ENCODE measurements around the gene MYDGF. TPM values are rescaled to one million over a fixed set of nuclear protein-coding genes. Genes with fewer than 3 reads are reported as not detected.
"Not testable (repeated sequence)": the region's sequence is repeated elsewhere in the genome, so short reads cannot be mapped to it uniquely, and the experiment has no call there.

MYDGF gene
- 214 and 250 TPM in 2 replicates for total RNA-seq (2014; rRNA removed; shearing (Covaris generic))

DNA sequence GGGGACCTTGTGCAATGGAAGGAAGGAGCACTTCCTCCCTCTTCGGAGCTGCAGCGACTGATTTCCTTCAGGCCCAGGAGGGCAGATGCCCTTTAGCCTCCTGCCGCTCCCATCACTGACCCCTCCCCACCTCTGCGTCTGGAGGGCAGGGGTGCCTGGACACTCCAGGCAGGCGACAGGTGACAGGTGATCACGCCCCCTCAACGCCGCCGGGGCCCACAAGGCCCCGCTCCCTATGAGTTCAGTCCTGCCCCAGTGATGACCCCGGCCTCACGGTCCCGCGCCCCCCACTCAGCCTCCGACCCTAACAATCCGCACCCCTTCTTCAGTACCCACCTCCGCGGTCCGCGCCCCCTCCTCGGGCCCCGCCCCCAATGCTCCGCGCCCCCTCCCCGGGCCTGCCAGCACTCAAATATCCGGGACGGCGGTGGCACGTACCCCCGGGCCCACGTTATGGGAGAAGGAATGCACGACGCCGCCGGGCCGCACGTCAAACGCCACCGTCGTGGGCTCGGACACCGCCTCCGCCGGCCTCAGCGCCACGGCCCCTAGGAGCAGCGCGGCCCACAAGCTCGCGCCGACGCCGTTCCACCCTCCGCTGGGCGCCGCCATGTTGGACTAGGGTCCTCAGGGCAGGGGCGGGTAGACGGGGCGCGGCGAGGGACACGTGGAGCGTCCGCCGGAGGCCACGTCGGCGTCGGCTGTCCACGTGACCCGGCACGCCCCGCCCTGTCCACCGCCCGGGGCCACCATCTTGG, at the start of gene MYDGF:
MYDGF (minus strand) TSS at position 620 of the 758 bp plus-strand sequence; CDS start at position 612, 8 bp downstream.
- Histone ChIP-seq H3K27me3 (replicated peaks) (no peaks in the 10 kb centered on the region), H3K4me1 (replicated peaks) (peaks cover 14% of the 10 kb centered on the region), H3K27ac (peak within 1 kb of the TSS; percentile 56), H3K4me3 (peak within 1 kb of the TSS; percentile 86), H3K9me3 (replicated peaks) (no peaks in the 10 kb centered on the region; the same call in 1 of the 2 replicates), H3K36me3 (peaks cover 49% of the 10 kb centered on the region)
- peak; percentile 70 to 95 for DNase-seq (ENCODE audit: low read depth in 1 of 2, low spot score in 2 of 2)

DNA sequence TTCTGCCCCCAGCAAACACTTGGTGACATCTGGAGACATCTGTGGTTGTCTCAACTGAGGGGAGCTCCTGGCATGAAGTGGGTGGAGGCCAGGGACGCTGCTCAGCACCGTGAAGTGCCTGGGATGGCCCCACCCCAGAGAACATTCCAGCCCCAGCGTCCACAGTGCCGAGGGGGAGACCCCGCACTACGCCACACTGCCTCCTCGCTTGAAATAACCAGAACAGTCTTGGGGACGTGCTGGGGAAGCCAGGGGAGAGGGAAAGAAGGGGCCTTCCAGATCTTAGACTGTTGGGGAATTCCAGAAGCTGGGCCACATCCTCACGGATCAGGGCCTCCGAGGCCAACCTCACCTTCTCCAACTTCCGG, 49.3 kb upstream of the MYDGF start:
- no peaks in the 10 kb centered on the region for H3K9me3 ChIP-seq (replicated peaks)
- no peaks in the 10 kb centered on the region for H3K27me3 ChIP-seq (replicated peaks)
- no peak for DNase-seq (ENCODE audit: low read depth in 1 of 2, low spot score in 2 of 2)
- peaks cover 80% of the 10 kb centered on the region for H3K36me3 ChIP-seq
- H3K27ac ChIP-seq: no peak overlapping the region
- H3K4me1 ChIP-seq (replicated peaks): peaks cover 54% of the 10 kb centered on the region
- H3K4me3 ChIP-seq: no peak overlapping the region

DNA sequence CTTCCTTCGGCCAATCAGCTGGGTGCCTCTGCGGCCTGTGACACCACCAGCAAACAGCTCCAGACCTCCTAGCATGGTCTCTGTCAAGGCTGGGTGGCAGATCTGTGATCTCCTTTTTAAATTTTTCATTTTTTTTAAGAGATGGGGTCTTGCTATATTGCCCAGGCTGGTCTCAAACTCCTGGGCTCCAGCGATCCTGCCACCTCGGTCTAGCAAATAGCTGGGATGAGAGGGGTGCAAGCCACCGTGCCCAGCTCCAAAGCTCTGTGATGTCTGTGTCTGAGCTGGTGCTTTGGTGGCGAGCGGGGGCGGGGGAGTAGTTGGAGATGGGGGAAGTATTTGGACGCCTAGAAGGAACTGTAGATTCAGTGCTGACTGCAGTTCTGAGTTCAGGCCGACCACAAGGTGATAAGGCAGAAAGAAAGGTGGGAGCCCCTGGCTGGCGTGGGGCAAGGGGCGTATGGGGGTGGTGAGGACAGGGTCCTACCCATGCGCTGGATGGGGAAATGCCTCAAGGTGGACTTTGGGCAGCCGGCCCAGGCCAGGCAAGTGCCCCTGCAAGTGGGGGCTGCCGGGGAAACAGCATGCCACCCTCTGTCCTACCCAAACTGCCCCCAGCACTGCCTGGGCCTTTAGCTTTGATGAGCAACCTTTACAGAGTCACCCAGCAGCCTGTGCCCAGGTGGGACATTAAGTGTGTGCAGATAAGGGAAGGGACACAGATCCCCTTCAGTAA, 48.0 kb upstream of the MYDGF start:
- Histone ChIP-seq H3K36me3 (peaks cover 88% of the 10 kb centered on the region), H3K4me3 (no peak overlapping the region), H3K4me1 (replicated peaks) (peaks cover 67% of the 10 kb centered on the region), H3K27ac (no peak overlapping the region), H3K9me3 (replicated peaks) (no peaks in the 10 kb centered on the region), H3K27me3 (replicated peaks) (no peaks in the 10 kb centered on the region)
- DNase-seq (ENCODE audit: low read depth in 1 of 2, low spot score in 2 of 2): no peak

DNA sequence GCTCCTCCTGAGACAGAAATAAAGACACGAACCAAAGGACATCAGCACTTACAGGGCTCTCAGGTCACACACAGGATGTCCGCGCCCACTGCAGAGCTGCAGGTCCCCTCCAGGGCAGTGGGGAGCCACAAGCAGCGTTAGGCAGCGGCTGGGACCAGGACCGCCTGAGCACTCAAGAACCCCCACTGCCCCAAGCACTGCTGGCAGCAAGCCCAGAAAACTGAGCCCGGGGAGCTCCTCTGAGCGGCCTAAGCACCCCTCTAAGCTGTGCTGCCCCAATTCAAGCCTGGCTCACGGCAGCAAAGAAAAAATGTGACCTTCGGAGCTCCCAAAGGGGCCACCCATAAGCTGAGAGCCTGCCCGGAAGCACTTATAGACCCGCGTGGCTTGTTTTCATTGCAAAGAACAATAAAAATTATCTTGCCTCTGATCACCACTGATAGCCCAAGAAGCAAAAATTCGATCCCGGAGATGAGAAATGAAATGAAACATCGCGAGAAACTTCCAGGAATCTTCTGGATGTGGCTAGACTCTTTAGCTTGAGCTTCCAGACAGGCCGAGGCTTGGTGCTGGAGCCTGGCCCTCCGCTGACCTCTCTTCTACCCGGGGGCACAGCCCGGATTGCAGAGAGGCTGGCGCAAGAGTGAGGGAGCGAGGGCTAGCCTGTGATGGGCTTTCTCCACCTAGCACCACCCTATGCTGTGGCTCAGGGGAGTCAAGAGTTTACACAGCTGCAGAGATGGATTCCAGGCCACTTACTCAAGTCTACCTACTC, 47.2 kb upstream of the MYDGF start:
- H3K27ac ChIP-seq: peak overlapping the region; percentile 12; the same call in 1 of the 2 replicates
- H3K36me3 ChIP-seq: peaks cover 88% of the 10 kb centered on the region
- DNase-seq (ENCODE audit: low read depth in 1 of 2, low spot score in 2 of 2): peak; percentile 73 to 80
- H3K27me3 ChIP-seq (replicated peaks): no peaks in the 10 kb centered on the region
- no peaks in the 10 kb centered on the region for H3K9me3 ChIP-seq (replicated peaks)
- H3K4me3 ChIP-seq: no peak overlapping the region
- peaks cover 67% of the 10 kb centered on the region for H3K4me1 ChIP-seq (replicated peaks)

DNA sequence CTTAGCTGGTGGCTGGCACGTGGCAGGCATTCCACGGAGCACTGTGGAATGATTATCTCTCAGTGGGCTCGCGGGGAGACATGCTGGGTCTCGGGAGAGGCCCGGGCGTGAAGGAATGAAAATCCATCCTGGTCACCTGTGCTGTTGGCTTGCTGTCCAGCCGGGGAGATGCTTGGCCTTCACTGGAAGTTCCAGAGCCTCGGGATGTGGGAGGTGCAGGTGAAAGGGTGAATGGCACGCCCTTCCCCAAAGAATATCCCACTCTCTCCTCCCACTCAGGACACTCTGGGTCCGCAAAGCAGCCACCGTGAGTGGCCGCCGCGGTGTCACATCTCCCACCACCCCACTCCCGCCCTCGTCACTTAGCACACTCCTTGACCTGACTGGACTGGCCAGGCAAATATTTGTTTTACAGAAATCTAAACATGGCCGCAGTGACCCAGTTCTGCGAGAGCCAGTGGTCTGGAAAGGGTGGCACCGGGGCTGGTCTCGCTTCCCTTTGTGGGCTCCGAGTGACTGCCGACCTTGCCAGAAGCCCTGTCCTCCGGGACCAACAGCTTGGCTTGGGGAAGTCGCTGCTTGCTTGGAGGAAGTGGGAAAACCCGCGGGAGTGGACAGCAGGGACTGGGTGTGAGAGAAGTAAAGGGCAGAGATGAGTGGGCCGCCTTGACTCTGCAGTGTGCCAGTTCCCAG, 45.5 kb upstream of the MYDGF start:
- no peak for DNase-seq (ENCODE audit: low read depth in 1 of 2, low spot score in 2 of 2)
- Histone ChIP-seq H3K4me1 (replicated peaks) (peaks cover 59% of the 10 kb centered on the region), H3K36me3 (peaks cover 91% of the 10 kb centered on the region), H3K9me3 (replicated peaks) (no peaks in the 10 kb centered on the region), H3K4me3 (no peak overlapping the region), H3K27me3 (replicated peaks) (no peaks in the 10 kb centered on the region), H3K27ac (no peak overlapping the region)

DNA sequence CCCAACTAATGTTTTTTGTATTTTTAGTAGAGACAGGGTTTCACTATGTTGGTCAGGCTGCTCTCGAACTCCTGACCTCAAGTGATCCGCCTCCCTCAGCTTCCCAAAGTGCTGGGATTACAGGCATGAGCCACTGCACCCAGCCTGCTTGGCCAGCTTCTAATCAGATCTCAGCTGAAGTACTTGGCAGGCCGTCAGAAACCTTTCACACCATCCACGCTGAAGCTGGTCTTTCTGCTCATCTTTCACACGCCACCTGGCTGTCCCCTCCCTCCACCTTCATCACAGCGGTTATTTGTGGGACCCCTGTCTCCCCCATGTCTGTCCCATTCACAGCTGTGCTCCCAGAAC, 45.0 kb upstream of the MYDGF start:
- not testable (repeated sequence) for H3K27me3 ChIP-seq (replicated peaks); DNase-seq (ENCODE audit: low read depth in 1 of 2, low spot score in 2 of 2); H3K4me3 ChIP-seq; H3K9me3 ChIP-seq (replicated peaks); H3K27ac ChIP-seq
- peaks cover 61% of the 10 kb centered on the region for H3K4me1 ChIP-seq (replicated peaks)
- peaks cover 91% of the 10 kb centered on the region for H3K36me3 ChIP-seq

DNA sequence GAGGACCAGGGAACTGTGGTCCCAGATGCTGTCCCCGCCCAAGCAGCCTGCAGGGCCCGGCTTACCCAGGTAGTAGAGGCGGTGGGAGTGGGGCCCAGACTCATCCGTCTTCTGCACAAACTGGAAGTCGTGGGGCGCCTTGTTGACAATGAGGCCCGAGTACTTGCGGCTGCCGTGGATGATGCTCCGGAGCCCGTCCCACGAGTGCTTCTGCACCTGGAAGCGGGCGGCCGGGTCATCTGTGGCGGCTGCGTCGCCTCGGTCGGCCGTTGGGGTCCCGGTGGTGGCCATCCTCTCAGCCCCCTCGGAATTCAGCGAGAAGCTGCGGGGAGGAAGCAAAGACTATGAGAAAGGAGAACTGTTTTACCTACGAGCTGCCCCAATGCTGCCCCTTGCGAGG, 43.9 kb upstream of the MYDGF start:
- Histone ChIP-seq H3K4me3 (no peak overlapping the region), H3K9me3 (replicated peaks) (no peaks in the 10 kb centered on the region), H3K27me3 (replicated peaks) (no peaks in the 10 kb centered on the region), H3K4me1 (replicated peaks) (peaks cover 65% of the 10 kb centered on the region), H3K36me3 (peaks cover 91% of the 10 kb centered on the region), H3K27ac (peak overlapping the region; percentile 34; the same call in 1 of the 2 replicates)
- DNase-seq (ENCODE audit: low read depth in 1 of 2, low spot score in 2 of 2): no peak

DNA sequence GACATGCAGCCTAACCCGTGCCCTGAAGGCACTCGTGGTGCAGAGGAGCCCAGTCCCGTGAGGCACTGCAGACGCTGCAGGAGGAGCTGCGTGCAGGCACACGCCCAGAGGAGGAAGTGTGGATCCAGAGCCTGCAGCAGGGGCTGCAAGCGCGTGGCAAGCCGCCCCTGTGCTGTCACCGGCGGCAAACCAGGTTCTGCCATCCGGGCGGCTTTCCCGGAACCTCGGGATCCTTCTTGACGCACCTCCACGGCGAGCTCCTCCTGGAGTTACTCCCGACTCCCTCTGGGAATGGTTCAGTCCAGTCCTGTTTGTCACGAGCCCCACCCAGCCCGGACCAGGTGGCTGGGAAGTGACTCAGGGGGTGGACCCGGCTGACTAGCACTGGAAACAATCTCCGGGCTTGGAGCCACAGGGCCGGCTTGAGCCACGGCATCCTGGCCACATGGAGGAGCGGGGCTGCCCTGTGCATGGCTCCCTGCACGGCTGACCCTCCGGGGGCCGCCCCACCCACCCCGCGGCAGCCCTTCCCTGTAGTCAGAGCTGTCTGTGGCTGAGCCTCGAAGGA, 43.3 kb upstream of the MYDGF start:
- Histone ChIP-seq H3K27me3 (replicated peaks) (no peaks in the 10 kb centered on the region), H3K9me3 (replicated peaks) (no peaks in the 10 kb centered on the region), H3K4me3 (no peak overlapping the region), H3K27ac (peak overlapping the region; percentile 48), H3K4me1 (replicated peaks) (peaks cover 59% of the 10 kb centered on the region), H3K36me3 (peaks cover 90% of the 10 kb centered on the region)
- DNase-seq (ENCODE audit: low read depth in 1 of 2, low spot score in 2 of 2): peak; percentile 76 to 95

DNA sequence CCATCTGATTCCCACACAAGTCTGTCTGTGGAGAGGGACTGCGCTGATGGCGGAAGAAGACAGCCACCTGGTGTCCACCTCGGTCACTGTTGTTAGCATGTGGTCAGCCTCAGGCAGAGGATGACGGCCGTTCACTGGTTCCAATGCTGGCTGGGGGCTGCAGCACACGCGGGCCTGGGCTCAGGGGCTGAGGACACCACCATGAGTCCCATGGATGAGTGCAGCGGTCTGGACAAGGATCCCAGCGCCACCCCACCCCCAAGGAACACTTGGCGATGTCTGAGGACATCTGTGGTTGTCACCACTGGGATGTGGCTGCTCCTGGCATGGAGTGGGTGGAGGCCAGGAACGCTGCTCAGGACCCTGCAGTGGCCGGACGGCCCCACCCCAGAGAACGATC, 42.6 kb upstream of the MYDGF start:
- Histone ChIP-seq H3K27me3 (replicated peaks) (no peaks in the 10 kb centered on the region), H3K9me3 (replicated peaks) (no peaks in the 10 kb centered on the region), H3K27ac (peak overlapping the region; percentile 48), H3K4me3 (no peak overlapping the region), H3K36me3 (peaks cover 90% of the 10 kb centered on the region), H3K4me1 (replicated peaks) (peaks cover 52% of the 10 kb centered on the region)
- no peak for DNase-seq (ENCODE audit: low read depth in 1 of 2, low spot score in 2 of 2)

DNA sequence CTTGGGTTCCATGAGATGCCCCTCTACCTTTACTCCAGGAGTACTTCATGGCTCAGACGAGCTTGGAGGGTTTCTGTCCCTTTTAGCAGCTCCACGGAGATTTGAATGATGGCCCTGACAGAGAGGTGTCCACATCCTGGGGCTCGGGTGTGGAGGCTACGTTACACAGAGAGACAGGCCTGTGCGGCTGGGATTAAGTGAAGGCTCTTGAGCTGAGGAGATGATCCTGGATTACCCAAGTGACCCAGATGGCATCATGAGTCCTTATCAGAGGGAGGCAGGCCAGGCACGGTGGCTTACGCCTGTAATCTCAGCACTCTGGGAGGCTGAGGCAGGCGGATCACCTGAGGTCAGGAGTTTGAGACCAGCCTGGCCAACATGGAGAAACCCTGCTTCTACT, 41.1 kb upstream of the MYDGF start:
- DNase-seq (ENCODE audit: low read depth in 1 of 2, low spot score in 2 of 2): no peak
- Histone ChIP-seq H3K4me1 (replicated peaks) (peaks cover 39% of the 10 kb centered on the region), H3K27me3 (replicated peaks) (no peaks in the 10 kb centered on the region), H3K4me3 (no peak overlapping the region), H3K27ac (no peak overlapping the region), H3K36me3 (peaks cover 91% of the 10 kb centered on the region), H3K9me3 (replicated peaks) (no peaks in the 10 kb centered on the region)

DNA sequence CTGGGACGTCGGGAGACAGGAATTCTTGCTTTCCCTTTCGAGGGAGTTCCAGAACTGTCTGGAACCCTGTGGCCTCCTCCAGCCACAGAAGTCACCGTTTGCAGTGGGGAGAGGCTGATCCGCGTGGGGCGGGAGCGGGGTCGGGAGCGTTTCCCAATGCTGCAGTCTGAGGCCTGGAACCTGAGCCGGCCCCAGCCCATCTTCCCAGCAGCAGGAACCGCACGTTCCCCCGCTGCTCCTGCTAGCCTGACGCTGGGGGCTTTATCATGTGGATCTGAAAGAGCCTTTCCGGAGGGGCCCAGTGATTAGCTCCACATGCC, 40.1 kb upstream of the MYDGF start:
- peaks cover 87% of the 10 kb centered on the region for H3K36me3 ChIP-seq
- no peaks in the 10 kb centered on the region for H3K9me3 ChIP-seq (replicated peaks)
- DNase-seq (ENCODE audit: low read depth in 1 of 2, low spot score in 2 of 2): no peak
- no peaks in the 10 kb centered on the region for H3K27me3 ChIP-seq (replicated peaks)
- H3K27ac ChIP-seq: no peak overlapping the region
- H3K4me3 ChIP-seq: no peak overlapping the region
- peaks cover 35% of the 10 kb centered on the region for H3K4me1 ChIP-seq (replicated peaks)

DNA sequence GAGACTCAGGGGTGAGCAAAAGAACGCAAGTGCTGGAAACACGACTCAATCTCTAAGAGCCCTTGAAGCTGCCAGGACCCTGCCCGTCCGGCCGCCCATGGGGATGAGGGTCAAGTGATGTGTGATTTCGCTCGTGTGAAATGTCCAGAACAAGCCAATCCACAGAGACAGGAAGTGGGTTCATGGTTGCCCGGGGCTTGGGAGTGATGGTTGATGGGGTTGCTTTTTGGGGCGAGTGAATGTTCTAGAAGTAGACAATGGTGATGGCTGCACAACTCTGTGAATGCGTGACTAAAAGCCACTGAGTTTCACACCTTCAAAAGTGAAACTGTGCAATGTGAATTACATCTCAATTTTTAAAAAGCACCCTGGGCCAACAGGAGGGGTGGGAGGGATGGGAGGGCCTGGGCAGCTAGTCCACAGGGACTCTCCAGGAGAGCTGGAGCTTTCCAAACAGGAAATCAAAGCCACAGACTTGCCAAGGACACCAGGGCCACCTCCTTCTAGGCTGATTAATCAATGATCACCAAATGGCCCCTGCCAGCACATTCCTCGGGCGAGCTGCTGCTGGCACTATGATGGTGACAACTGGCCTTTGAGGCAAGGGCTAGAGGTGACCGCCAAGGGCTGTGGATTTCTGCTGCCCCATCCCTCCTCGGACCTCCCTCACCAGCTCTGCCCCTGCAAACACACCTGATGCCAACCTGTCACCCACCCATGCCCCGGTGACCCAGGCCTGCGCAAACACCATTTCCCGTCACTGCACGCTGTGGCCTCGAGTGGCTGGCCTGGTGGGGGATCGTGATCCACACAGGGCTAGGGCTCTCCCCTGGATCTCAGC, 39.5 kb upstream of the MYDGF start:
- no peak overlapping the region for H3K4me3 ChIP-seq
- no peaks in the 10 kb centered on the region for H3K27me3 ChIP-seq (replicated peaks)
- H3K27ac ChIP-seq: no peak overlapping the region
- no peaks in the 10 kb centered on the region for H3K9me3 ChIP-seq (replicated peaks)
- H3K4me1 ChIP-seq (replicated peaks): peaks cover 38% of the 10 kb centered on the region
- H3K36me3 ChIP-seq: peaks cover 89% of the 10 kb centered on the region
- no peak for DNase-seq (ENCODE audit: low read depth in 1 of 2, low spot score in 2 of 2)
